ENCODE measurements around the gene PRKAG3.
"Not testable (repeated sequence)": the region's sequence is repeated elsewhere in the genome, so short reads cannot be mapped to it uniquely, and the experiment has no call there.

The PRKAG3 gene

GRCh38 chr2:218861645-218862318, 30.2 kb upstream of the PRKAG3 start:
- DNase-seq, result no peak

GRCh38 chr2:218860950-218861381, 29.4 kb upstream of the PRKAG3 start:
- peak; percentile 70 for DNase-seq

GRCh38 chr2:218859988-218860831, 28.6 kb upstream of the PRKAG3 start:
- no peak for DNase-seq

- DNase-seq, result no peak
Measured at GRCh38 chr2:218859556-218859987, 28.0 kb upstream of the PRKAG3 start, which contains the start of gene WNT6. Gene WNT6, plus strand, starts transcription at chr2:218859805. Its CDS starts 233 bp downstream, at chr2:218860038.

- DNase-seq, result no peak
Measured at GRCh38 chr2:218858671-218859555, 27.3 kb upstream of the PRKAG3 start.

GRCh38 chr2:218858138-218858445, 26.5 kb upstream of the PRKAG3 start:
- no peak for DNase-seq

GRCh38 chr2:218857371-218858137, 26.0 kb upstream of the PRKAG3 start:
- DNase-seq, result no peak

GRCh38 chr2:218856896-218857243, 25.3 kb upstream of the PRKAG3 start:
- DNase-seq, result no peak

- no peak for DNase-seq
Measured at GRCh38 chr2:218856167-218856895, 24.7 kb upstream of the PRKAG3 start.

GRCh38 chr2:218855305-218856166, 23.9 kb upstream of the PRKAG3 start:
- no peak for DNase-seq

GRCh38 chr2:218854860-218855259, 23.3 kb upstream of the PRKAG3 start:
- no peak for DNase-seq

- DNase-seq, result peak; percentile 39
Measured at GRCh38 chr2:218853766-218854165, 22.2 kb upstream of the PRKAG3 start.

- peak; percentile 55 for DNase-seq
Measured at GRCh38 chr2:218852911-218853667, 21.5 kb upstream of the PRKAG3 start.

GRCh38 chr2:218851286-218851685, 19.7 kb upstream of the PRKAG3 start:
- no peak for DNase-seq

- no peak for DNase-seq
Measured at GRCh38 chr2:218850796-218851195, 19.2 kb upstream of the PRKAG3 start.

GRCh38 chr2:218849721-218850120, 18.1 kb upstream of the PRKAG3 start:
- DNase-seq, result peak; percentile 58

- not testable (repeated sequence) for DNase-seq
Measured at GRCh38 chr2:218846963-218847362, 15.4 kb upstream of the PRKAG3 start.

- DNase-seq, result not testable (repeated sequence)
Measured at GRCh38 chr2:218844334-218844733, 12.7 kb upstream of the PRKAG3 start.

GRCh38 chr2:218839888-218840287, 8.3 kb upstream of the PRKAG3 start:
- no peak for DNase-seq

GRCh38 chr2:218839430-218839829, 7.8 kb upstream of the PRKAG3 start:
- peak; percentile 68 for DNase-seq

Data from EL (cell line).